LNCAP (cell line): ENCODE measurements around the gene SOX1.

Experiments
- TF ChIP-seq, protein P1 (sequence below): fragments of 450-650 bp; IDR thresholded peaks from 2 replicates; pipeline ENCODE4 v1.5.1; 2017; ENCODE audit warnings: mild to moderate bottlenecking

SOX1 gene

DNA sequence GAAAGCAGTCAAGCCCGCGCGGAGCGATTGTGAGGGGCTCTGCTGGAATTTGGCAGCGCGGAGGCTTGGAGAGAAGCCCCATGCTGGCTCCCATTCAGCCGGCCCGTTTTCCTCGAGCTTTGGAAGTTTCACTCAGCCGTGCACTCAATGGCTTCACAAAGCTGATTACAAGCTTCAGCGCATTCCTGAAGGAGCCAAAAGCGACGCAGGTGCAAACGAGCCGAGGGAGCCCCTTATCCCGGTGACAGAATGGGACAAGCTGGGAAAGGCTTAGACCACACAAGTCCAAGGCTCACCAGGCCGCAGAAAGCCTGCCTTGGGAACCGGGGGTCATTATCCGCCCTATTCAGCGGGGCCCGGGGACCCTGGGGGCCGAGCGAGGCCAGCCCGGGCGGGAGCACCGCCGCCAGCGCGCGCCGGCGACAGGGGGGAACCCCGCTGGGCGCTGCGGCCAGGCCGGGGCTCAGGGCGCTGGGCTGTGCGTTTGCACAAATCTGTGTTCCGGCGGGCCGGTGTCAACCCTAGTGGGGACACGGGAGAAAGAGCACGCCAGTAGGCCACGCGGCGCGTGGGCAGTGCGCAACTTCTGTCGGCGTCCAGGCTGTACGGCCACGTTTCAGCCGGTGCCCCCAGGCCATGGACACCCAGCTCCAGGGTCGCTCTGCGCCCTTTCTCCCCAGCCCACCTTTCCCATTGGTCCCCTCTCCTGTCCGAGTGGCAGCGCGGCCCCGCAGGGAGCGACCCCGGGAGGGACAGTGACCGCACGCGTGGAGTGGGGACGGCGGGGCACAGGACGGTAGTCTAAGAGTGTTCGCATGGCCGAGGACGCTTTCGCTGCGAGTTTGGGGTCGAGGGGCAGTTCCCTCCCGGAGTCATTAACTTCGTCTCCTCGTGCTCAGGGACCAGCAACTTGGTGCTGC, 37.3 kb downstream of the SOX1 start:
- TF ChIP-seq, protein P1, sequence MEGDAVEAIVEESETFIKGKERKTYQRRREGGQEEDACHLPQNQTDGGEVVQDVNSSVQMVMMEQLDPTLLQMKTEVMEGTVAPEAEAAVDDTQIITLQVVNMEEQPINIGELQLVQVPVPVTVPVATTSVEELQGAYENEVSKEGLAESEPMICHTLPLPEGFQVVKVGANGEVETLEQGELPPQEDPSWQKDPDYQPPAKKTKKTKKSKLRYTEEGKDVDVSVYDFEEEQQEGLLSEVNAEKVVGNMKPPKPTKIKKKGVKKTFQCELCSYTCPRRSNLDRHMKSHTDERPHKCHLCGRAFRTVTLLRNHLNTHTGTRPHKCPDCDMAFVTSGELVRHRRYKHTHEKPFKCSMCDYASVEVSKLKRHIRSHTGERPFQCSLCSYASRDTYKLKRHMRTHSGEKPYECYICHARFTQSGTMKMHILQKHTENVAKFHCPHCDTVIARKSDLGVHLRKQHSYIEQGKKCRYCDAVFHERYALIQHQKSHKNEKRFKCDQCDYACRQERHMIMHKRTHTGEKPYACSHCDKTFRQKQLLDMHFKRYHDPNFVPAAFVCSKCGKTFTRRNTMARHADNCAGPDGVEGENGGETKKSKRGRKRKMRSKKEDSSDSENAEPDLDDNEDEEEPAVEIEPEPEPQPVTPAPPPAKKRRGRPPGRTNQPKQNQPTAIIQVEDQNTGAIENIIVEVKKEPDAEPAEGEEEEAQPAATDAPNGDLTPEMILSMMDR, result no peak

- TF ChIP-seq, protein P1, result no peak
Observed at GRCh38 chr13:112104881-112105234, 37.9 kb downstream of the SOX1 start.

DNA sequence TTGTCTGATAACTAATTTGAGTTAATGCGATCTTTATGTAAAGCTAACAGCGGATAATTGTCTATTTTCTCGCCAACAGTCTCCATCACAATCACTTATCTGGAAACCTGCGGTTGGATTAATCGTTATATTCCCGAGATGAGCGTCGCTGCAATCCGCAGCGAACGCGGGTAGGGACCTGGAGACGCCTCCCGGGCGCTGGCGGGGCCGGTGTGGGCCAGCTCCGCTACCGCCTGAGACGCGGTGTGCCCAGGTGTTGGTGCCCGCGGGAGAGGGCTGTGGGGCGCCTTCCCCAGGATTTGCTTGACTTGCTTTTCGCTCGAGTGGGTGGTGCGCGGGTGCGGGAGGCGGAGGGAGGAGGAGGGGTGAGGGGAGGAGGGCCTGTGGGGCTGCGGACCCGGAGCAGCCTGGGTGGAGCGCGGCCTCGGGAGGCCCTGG, 38.3 kb downstream of the SOX1 start:
- TF ChIP-seq, protein P1, result no peak

GRCh38 chr13:112105892-112106291, 38.9 kb downstream of the SOX1 start:
- TF ChIP-seq, protein P1, result no peak

DNA sequence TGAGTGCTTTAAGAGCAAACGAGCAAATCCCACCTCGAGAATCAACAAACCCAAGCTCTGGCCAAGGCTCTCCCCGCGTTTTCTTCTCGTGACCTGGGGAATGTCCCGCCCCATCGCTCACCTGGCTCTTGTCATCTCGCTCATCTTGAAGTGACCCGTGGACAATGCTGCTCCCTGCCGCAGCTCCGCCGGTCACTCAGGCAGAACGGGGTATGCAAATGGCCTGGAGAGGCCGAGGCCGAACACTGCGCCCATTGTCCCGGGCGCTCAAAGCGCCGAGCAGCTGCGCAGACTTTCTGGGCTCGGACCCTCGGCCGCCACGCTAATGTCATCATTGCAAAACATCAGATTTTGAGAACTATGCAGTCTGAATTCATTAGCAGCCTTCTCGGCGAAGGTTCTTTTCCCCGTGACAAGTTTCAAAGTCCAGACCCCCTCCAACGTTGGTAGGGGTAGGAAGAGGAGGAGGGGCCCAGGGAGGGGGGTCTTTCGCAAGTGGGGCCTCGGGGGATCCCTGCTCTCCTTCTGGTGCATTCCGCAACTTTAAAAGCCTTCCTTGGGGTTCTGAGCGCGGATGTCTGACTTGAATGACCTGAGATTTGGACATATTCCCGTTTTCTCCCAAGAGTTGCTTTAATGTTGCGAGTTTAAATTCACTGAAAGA, 39.7 kb downstream of the SOX1 start:
- TF ChIP-seq, protein P1, result no peak

- TF ChIP-seq, protein P1, result no peak
Observed at GRCh38 chr13:112107289-112107688, 40.3 kb downstream of the SOX1 start.

DNA sequence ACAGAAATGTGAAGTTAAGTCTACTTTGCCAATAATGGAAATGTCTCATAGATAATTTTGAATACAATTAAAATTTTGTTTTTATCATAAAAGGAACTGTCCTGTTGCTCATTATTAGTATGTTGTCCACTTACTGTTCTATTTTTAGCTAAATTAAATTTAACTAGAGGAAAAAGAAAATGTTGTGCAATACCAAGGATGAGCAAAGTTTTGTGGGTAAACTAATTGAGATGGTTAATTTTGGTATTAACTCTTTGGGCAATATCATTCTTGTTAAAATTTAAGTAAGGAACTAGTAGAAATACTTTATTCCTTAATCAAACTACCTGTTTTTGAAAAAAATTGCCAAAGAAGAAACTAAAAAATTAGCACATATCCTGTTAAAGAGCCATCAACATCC, 43.5 kb downstream of the SOX1 start:
- TF ChIP-seq, protein P1, result no peak
